NCI-H2171 treated with DMSO at 0.1 percent for 48 hours (cell line): ENCODE results near the gene OR52I2.

Source experiments
- DNase-seq: peaks from one replicate; lab custom pipeline; 2025; lab: John Stamatoyannopoulos, UW

OR52I2 gene

GRCh38 chr11:4607781-4608666, 26.5 kb downstream of the OR52I2 start, which contains the start of gene TRIM68:
Gene TRIM68, minus strand, starts transcription at chr11:4608231. Its CDS starts 2,727 bp downstream, at chr11:4605504.
- DNase-seq, result peak; percentile 85

GRCh38 chr11:4610258-4610935, 28.9 kb downstream of the OR52I2 start:
- DNase-seq, result no peak

- DNase-seq, result no peak
Observed at GRCh38 chr11:4611986-4612385, 30.4 kb downstream of the OR52I2 start.

GRCh38 chr11:4615856-4616444, 34.4 kb downstream of the OR52I2 start:
- no peak for DNase-seq

GRCh38 chr11:4619514-4619913, 38.0 kb downstream of the OR52I2 start:
- no peak for DNase-seq

GRCh38 chr11:4626207-4627099, 44.9 kb downstream of the OR52I2 start:
- peak; percentile 70 for DNase-seq

GRCh38 chr11:4636136-4636535, 54.6 kb downstream of the OR52I2 start:
- no peak for DNase-seq

GRCh38 chr11:4636962-4637661, 55.6 kb downstream of the OR52I2 start, which contains the start of gene OR51D1:
Gene OR51D1, plus strand, starts transcription at chr11:4637477. Its CDS starts 2,314 bp downstream, at chr11:4639791.
- peak; percentile 3 for DNase-seq

- no peak for DNase-seq
Observed at GRCh38 chr11:4637662-4638047, 56.1 kb downstream of the OR52I2 start.

GRCh38 chr11:4639931-4640330, 58.4 kb downstream of the OR52I2 start:
- no peak for DNase-seq

GRCh38 chr11:4641501-4641900, 60.0 kb downstream of the OR52I2 start:
- no peak for DNase-seq

- no peak for DNase-seq
Observed at GRCh38 chr11:4642043-4642442, 60.5 kb downstream of the OR52I2 start.
